Glomerular endothelial cell (primary cell): ENCODE measurements around the gene EFTUD2. TPM values are rescaled to one million over a fixed set of nuclear protein-coding genes. Genes with fewer than 3 reads are reported as not detected.

Source experiments
- DNase-seq: peaks from one replicate; pipeline ENCODE4 v3.0.0-alpha.2; 2011; ENCODE audit warnings: low read depth, low spot score; ENCODE audit errors: extremely low read depth
- total RNA-seq: library from RNA; depleted of rRNA; stranded (reverse); fragments of >200 nt; gene quantifications from 2 replicates; pipeline ENCODE4 v1.2.3, GENCODE V29; 2015

The EFTUD2 gene
- total RNA-seq, 1 donor from 2014 or later = 98.6 TPM

DNA sequence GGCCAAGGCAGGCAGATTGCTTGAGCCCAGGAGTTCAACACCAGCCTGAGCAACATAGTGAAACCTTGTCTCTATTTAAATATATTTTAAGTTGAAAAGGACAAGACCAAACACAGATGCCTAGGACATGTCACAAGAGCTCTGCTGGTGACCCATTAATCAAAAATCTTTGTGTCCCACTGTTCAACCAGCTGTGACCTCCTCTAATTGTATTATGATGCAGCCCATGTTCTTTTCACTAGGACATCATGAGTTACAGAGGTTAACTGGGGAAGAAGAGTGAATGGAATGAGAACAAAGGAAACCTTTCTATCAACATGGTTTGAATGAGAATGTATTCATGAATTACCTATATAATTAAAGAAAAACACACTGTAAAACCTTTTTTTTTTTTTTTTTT lies 7.0 kb downstream of the EFTUD2 start:
- no peak for DNase-seq

DNA sequence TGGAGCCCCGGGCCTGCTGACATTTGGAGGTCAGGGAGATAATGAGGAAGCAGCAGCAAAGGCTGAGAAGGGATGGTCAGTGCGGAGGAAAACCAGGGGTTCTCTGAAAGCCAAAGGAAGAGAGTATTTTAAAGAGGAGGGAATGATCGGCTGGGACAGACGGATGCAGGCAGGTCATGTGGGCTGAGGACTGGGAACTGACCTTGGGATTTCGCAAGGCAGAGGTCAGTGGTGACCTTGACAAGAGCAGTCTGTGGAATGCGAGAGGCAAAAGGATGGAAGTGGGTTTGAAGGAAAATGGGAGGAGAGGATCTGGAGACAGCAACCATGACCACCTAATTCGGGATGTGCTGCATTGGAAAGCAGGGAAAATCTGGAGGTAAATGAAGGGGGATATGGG lies 10.2 kb downstream of the EFTUD2 start:
- no peak for DNase-seq

DNA sequence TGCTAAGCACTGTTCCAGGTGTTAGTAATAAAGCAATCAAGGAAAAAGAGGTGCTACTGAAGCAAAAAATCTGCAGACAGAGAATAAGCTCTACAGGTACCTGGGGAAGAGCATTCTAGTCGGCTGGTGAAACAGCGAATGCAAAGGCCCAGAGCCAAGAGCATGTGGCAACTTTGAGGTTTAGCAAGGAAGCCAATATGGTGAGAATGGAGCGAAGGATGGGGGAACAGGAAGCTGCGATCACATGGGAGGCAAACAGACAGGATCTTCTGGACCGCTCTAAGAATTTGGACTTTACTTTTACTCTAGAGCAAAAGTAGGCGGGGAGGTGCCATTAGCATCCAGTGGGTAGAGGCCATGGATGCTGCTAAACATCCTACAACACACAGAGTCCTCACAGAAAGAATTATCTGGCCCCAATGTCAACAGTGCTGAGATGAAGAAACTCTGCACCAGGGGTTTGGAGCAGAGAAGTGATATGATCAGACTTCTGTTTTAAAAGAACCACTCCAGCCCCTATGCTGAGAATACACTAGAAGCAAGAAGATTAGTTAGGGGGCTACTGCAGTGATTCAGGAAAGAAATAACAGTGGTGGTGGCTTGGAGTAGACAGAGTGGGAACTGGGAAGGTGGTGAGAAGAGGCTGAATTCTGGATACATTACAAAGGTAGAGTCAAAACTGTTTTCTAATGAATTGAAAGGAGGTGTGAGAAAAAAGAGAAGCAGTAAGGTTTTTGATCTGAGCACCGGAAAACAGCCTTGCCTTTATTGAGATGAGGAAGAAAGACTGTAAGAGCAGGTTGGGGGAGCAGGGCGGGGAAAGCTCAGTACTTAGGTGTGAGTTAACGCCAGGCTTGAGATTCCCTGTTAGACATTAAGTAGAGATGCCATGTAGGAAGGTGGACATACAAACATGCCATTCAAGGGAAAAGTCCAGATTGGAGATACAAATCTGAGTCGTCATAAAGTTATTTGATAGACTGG lies 11.0 kb downstream of the EFTUD2 start:
- no peak for DNase-seq

DNA sequence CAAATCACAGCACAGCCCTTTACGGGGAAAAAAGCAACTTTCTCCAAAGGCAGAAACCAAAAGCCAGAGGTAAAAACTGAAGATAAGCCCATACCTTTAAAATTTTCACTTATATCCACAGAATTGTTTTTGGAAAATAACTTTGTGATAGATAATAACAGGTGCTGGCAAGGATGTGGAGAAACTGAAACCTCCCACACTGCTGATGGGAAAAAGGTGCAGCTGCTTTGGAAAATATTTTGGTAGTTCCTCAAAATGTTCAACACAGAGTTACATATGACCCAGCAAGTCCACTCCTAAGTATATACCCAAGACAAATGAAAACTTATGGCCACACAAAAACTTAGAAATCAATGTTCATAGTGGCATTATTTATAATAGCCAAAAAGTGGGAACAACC lies 12.2 kb downstream of the EFTUD2 start:
- DNase-seq = no peak

DNA sequence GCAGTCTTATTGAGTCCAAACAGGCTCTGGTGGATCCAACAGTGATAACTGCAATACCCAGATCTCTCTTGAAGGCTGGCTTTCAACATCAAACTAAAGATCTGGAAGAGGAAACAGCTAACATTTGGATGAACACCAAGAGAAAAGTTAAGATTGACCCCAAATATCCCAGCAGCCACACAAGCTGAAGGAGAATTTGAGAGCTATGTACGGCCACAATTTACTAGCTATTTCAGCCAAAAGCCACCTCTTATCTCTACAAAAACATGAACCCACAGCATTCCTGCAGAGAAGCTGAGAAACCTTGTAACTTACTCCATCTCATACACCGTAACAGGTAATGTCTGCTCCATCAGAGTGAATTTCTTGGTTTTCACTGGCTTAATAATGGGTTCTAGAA lies 14.3 kb downstream of the EFTUD2 start:
- no peak for DNase-seq

DNA sequence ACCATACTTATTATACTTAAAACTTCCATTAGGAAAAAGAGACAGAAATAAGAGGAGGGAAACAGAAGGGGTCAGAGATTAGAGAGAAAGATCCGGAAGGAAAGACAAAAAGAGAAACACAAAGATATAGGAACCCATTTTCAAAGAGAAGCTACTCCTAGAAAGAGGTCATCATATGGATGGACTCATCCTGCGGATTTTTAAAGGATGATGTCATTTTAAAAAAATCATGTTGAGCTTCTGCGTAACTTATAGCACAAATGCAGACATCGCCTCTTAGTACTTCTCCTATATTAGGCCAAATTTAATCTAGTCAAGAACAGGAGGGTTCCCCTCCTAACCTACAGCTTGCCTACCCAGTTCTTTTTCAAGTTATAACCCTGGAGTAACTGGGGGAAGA lies 18.1 kb downstream of the EFTUD2 start:
- DNase-seq = no peak

DNA sequence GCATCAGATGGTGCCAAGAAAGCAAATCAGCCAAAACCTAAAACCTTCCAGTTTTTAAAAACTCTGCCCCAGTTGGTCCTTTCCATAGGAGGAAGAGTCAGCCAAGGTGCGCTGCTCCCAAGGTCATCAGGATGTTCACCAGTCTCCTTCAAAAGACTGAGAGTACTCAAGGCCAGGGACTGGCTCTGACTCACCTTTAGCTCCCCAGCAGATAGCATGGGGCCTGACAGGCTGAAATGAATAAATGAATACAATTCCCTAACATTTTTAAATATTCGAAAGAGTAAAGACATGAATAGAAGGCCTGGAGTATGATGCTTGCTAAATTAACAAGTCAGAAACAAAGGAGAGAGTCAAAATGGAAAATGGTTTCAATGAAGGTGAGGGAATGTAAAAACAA lies 19.2 kb downstream of the EFTUD2 start:
- DNase-seq = no peak

DNA sequence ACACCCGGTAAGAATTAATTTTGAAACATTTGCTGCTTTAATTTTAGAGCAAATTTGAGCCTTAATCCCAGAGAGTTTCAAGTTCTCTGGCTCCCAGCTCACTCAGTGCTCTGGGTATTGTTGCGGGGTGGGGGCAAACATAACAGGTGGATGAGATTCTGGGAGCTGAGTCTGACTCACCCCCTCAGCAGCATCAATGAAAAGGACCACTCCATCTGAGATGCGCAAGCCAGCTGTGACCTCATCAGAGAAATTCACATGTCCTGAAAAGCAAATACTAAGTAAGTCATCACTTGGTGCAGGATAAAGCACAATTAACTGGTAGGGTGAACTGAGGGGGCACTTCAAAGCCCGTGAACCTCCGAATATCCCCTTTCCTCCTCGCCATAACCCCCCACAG lies 19.9 kb downstream of the EFTUD2 start:
- no peak for DNase-seq

DNA sequence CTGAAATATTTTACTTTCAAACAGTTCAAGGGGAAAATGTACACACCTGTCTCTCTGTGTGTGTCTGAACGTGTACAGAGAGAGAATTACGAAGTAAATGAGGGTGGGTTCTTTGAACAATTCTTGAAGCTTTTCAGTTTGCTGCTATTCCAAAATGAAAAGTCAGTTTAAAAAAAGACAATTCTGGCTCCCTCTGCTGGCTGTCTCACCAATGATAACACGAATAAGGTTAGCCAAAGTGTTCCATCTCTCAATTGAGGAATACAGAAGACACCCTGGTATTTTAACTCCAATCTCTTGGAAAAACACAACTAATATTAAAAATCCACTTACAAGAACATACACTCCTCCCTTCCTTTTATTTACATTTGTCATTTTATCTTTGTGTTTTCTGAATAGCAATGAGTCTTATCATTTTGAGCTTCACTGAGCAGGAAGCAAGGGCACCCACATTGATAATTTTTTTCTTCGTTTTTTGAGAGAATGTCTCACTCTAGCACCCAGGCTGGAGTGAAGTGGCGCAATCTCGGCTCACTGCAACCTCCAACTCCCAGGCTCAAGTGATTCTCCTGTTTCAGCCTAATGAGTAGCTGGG lies 20.5 kb downstream of the EFTUD2 start:
- no peak for DNase-seq

DNA sequence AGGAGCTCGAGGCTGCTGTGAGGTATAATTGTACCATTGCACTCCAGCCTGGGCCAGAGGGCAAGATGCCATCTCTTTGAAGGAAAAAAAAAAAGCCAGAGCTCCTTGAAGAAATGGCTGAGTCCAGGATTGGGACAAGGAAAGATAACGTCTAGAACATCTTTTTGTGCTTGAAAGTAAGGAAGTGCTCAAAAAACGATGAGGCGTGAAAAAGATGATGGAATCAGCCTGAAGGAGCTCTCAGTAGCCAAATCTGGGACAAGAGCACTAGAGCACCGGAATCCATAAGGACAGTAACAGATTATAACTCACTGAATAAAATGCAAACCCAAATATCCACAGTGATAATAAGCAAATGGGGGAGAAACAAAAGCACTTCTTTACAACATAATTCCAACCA lies 22.1 kb downstream of the EFTUD2 start:
- no peak for DNase-seq

DNA sequence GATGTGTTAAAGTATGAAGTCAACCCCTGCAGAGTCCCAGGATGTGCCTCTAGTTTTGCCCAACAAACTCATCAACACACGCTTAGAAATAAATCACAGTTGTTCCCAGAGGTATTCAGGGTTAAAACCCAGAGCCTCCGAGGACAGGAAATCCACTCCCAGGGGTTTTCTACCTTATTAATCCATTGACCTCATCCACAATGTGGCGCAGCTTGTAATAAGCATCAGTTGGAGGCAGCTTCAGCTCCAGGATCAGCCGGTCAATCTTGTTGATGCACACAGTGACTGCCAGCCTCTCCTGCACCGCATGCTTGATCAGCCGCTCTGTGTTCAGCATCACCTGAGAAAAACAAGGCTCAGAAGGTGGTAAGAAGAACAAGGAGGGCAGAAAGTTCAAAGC lies 23.5 kb downstream of the EFTUD2 start:
- no peak for DNase-seq

DNA sequence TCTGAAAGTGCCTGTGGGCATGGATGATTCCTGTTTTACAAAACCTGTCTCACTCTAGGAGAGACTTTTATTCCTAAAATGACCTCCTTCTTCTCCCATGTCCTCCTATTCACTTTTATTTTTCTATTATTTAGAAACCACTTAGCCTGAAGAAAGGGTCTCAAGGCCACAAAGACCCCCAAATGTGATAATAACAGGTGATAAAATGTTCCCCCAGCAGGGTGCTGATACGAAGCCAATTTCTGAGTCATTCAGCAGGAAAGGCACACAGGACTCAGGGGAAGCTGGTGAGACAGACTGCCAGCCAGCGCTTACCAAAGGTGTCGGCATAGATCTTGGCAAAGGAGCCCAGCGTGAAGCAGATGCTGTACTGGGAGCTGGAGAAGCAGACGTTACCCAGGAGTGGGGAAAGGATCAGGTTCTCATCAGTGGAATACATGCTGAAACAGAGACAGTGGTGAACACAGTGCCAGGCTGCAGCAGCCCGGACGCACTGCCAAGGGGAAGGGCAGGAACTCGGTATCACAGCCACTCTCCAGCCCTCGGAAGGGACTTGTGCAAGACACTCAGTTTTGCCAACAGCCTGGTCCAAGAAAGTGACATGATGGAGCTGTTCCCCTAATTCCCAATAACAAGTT lies 27.0 kb downstream of the EFTUD2 start:
- DNase-seq = no peak

DNA sequence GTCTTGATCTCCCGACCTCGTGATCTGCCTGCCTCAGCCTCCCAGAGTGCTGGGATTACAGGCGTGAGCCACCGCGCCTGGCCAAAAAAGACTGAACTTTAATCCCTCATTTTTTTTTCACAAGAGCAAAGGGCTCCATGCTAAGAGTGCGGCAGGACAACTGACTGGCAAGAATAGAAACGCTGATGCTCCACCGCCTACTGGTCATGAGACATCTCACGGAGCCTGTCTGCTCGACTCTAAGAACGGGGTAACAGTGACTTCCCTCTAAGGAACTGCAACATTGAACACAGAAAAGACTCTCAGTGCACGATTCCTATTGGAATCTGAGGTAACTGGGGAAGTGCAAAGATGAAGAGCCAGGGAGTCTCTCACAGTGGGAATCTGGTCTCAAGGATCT lies 27.7 kb downstream of the EFTUD2 start:
- DNase-seq = no peak

DNA sequence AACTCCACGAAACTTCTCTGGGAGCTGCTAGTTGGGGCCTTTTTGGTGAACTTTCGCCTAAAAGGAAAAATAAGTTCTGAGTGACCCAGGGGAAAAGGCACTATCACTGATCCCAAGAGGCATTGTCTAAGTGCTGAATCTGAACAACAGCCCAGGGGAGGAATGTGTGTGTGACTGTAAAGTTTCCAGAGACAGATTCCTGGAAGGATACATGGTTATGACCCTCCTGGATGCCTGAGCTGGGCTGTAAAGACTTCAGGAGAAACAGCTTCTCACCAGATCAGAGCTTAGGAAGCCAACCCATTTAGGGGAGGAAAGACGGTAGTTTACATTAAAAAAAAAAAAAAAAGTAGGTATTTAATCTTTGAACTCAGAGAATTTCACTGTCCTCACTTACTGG lies 31.4 kb downstream of the EFTUD2 start:
- no peak for DNase-seq

DNA sequence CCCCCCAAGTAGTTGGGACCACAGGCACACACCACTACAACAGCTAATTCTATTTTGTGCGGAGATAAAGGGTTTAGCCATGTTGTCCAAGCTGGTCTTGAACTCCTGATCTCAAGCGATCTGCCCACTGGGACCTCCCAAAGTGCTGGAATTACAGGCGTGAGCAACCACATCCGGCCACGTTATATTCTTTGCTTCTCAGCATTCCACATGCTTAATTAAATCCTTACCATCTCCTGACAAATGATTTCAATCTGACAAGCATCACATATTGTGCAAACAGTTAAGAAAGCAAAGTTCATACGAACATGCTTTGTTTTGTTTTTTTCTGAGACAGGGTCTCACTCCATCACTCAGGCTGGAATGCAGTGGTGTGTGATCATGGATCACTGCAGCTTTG lies 33.3 kb downstream of the EFTUD2 start:
- DNase-seq = no peak

DNA sequence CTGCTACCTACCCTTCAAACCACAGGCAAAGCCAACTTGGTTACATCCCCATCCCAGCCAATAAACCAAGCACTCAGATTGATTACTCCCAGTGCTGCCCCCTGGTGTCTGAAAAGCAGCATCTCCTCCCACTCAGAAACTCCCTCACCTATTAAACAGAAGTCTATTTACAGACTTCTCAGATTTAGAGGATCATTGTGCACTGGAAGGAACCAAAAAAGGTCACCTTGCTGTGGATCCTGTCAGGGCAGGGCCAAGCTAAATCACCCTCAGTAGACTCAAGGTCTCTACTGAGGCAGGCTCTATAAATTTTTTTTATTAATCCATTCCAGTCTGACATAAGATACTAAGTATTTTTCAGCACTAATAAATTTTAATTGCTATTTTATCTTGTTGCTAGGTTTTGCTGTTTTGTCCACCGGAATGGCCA lies 34.0 kb downstream of the EFTUD2 start:
- peak; percentile 39 for DNase-seq

DNA sequence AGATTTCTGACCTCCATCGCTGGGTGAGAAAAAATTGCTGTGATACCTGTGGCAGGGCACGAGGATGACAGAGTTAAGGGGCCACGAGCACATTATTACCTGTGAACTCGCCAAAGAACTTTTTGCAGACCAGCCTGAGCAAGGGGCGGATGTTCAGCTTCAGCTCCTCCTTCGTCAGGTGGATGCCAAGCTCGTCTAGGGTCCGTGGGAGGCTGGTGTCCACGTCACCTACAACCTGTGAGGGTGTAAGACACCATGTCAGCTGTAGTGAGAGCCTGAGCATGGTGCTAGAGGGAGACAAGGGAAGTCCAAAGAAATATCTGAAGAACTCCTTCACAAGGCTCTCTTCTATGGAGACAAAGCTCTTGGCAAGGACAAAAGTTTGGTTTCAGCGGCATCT lies 34.4 kb downstream of the EFTUD2 start:
- DNase-seq = no peak

DNA sequence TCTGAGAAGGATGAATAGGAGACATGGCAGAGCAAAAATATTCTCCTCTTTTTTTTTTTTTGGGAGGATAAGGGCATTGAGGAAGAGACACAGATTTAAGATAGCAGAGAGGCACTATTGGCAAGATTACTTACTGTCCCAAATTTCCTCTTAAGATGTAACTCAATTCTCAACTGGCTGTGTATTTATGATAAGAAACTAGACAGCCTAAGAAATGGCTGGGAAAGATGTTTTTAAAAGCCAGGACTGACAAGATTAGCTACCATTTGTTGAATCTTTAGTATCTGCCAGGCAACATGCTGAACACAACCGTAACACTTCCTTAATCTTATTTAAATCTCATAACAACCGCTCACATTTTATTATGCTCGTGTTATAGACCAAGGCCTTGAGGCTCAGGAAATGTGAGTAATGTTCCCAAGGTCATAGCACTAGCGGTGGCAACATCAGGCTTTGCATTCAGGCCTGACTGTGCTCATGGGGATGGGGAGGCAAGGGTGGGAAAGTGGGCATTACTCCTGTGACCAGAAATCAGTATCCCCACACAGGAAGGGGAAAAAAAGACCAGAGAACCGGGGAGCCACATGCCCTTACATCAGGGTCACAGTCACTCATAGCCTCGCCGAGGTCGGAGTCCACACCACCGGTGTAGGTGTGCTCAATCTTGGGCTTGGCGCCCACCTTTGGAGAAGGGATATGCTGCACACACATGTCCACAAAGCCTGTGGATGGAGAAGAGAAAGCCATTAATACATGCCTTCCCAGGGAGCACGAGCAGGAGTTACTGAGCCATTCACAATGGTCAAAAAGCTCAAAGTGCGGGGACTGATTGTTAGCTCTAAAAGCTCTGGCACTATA lies 36.0 kb downstream of the EFTUD2 start:
- peak; percentile 60 for DNase-seq

DNA sequence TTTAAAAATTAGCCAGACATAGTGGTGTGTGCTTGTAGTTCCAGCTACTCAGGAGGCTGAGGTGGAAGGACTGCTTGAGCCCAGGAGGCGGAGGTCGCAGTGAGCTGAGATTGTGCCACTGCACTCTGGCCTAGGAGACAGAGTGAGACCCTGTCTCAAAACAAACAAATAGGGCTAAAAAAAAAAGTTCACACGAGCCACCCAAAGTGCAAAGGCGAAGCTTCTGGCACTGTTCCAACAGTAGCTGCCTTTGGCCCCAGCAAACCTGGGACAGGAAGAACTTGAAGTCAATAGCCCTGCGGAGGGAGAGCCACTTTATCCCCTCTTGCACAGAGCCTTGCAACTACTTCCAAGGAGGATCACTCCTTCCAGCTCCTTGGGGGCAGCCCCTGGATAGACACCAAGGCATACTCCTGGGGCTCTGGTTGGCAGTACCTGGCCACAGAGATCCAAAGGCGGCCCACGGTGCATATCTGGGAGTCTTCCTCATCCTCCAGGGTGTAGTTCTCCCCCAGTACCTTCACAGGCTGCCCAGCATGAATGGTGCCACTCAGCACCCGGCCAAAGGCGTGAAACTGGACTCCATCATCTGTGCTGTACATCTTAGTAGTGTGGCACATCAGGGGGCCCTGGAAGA lies 36.8 kb downstream of the EFTUD2 start:
- no peak for DNase-seq

DNA sequence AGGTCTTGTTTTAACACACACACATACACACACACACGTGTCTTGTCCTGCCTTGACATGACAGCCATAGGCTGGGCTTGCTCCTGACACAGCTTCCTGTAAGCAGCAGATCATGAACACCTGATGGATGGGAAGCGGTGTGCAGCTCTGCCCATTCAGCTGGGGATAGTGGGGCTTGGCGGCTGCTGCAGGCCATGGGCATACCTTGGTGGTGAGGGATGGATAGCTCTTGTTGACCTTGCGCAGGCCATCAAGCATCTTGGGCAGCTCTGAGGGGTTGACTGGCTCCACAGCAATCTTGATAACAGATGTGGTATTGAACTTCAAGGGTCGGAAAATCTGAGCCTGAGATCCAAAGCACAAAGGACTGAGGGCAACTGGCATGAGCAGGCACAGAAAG lies 39.5 kb downstream of the EFTUD2 start:
- DNase-seq = no peak
